HepG2 (cell line): ENCODE results near the gene OXLD1. TPM values are rescaled to one million over a fixed set of nuclear protein-coding genes. Genes with fewer than 3 reads are reported as not detected.

Source experiments
- E2F1 ChIP-seq: sonication (generic); formaldehyde crosslinking; IDR thresholded peaks from 2 replicates; pipeline ENCODE4 v1.5.0; 2020; ENCODE audit warnings: missing genetic modification reagents
- GABPB1 ChIP-seq: IDR thresholded peaks from 2 replicates; pipeline ENCODE4 v1.6.1; 2016; ENCODE audit warnings: mild to moderate bottlenecking, missing genetic modification reagents, moderate library complexity, missing compliant biosample characterization
- IKZF5 ChIP-seq: IDR thresholded peaks from 2 replicates; pipeline ENCODE4 v1.6.1; 2018; ENCODE audit warnings: missing genetic modification reagents, mild to moderate bottlenecking, missing compliant biosample characterization
- MXI1 ChIP-seq: IDR thresholded peaks from 3 replicates; pipeline ENCODE4 v1.6.1; 2012; ENCODE audit warnings: low read depth, low read length, inconsistent platforms, borderline replicate concordance
- RERE ChIP-seq: IDR thresholded peaks from 2 replicates; pipeline ENCODE4 v1.6.1; 2016; ENCODE audit warnings: low read depth, missing genetic modification reagents, missing compliant biosample characterization
- ZBTB40 ChIP-seq, 2 experiments: fragments of 450-650 bp in 1 of 2; sonication (generic) in 1 of 2; formaldehyde crosslinking in 1 of 2; IDR thresholded peaks; 2 replicates each; pipeline versions ENCODE4 v1.6.1 to v1.8.0; 2016 to 2022; ENCODE audit warnings: antibody characterized with exemption in 1 of 2, mild to moderate bottlenecking in 1 of 2, missing genetic modification reagents in 1 of 2
- ZNF205 ChIP-seq: IDR thresholded peaks from 2 replicates; pipeline ENCODE4 v1.6.1; 2018; ENCODE audit warnings: missing biosample characterization, missing genetic modification reagents
- polyA plus RNA-seq, 8 experiments: library from polyadenylated mRNA; depleted of rRNA in 3 of 8; stranded (reverse) in 7 of 8; unstranded in 1 of 8; fragments of >200 nt; fragmentation: Illumina TruSeq in 4 of 8; extraction: Trizol in 4 of 8; gene quantifications; 2 replicates each; pipeline versions ENCODE4 v1.2.1 to v1.2.3, GENCODE V29; 2011 to 2016; ENCODE audit warnings: low read depth in 4 of 8, missing spikeins in 1 of 8, mixed read lengths in 1 of 8; ENCODE audit not compliant: insufficient read depth in 1 of 8
- total RNA-seq, 5 experiments: library from RNA; depleted of rRNA; stranded (reverse); fragments of >200 nt; fragmentation: Illumina TruSeq; extraction: Trizol; gene quantifications; 2 replicates each; pipeline ENCODE4 v1.2.3, GENCODE V29; 2016; ENCODE audit warnings: low read depth in 1 of 5
- TF ChIP-seq, protein P1 (sequence below): sonication (generic); formaldehyde crosslinking; IDR thresholded peaks from 2 replicates; pipeline ENCODE4 v1.4.0; 2020; ENCODE audit warnings: mild to moderate bottlenecking, missing genetic modification reagents

OXLD1 gene
- total and polyA plus RNA-seq, 2 of the 13 experiments (the other 11 are each of a cell fraction or from before 2014, with no cell fraction given): 27.1 to 37.5 TPM

- no peak for TF ChIP-seq RERE (CRISPR knock-in tag)
- TF ChIP-seq, protein P1, sequence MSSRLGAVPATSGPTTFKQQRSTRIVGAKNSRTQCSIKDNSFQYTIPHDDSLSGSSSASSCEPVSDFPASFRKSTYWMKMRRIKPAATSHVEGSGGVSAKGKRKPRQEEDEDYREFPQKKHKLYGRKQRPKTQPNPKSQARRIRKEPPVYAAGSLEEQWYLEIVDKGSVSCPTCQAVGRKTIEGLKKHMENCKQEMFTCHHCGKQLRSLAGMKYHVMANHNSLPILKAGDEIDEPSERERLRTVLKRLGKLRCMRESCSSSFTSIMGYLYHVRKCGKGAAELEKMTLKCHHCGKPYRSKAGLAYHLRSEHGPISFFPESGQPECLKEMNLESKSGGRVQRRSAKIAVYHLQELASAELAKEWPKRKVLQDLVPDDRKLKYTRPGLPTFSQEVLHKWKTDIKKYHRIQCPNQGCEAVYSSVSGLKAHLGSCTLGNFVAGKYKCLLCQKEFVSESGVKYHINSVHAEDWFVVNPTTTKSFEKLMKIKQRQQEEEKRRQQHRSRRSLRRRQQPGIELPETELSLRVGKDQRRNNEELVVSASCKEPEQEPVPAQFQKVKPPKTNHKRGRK (CRISPR knock-in tag): peak; percentile 56; the same call in 1 of the 2 replicates
- TF ChIP-seq MXI1: peak; percentile 98
- TF ChIP-seq E2F1: peak; percentile 79
- peak; percentile 66 for TF ChIP-seq ZNF205 (CRISPR knock-in tag)
- peak; percentile 95 for TF ChIP-seq ZBTB40 (IDR thresholded peaks at IDR 0.05)
- peak; percentile 82 for TF ChIP-seq ZBTB40 (CRISPR knock-in tag; IDR thresholded peaks at IDR 0.05)
- TF ChIP-seq IKZF5 (CRISPR knock-in tag): peak; percentile 76
- peak; percentile 100 for TF ChIP-seq GABPB1
Measured at GRCh38 chr17:81666342-81667191, at the start of gene OXLD1, which contains the start of gene CCDC137 (continued).
